Measurements from ENCODE around the gene TMEM203. TPM values are rescaled to one million over a fixed set of nuclear protein-coding genes. Genes with fewer than 3 reads are reported as not detected.

TMEM203 gene
- total and polyA plus RNA-seq, 2 of the 13 experiments (the other 11 are each of a cell fraction or from before 2014, with no cell fraction given) = 23.4 to 36.7 TPM

GRCh38 chr9:137254624-137255447 is 49.4 kb upstream of the TMEM203 start, which contains the start of gene NELFB (continued):
- TF ChIP-seq, protein P1, sequence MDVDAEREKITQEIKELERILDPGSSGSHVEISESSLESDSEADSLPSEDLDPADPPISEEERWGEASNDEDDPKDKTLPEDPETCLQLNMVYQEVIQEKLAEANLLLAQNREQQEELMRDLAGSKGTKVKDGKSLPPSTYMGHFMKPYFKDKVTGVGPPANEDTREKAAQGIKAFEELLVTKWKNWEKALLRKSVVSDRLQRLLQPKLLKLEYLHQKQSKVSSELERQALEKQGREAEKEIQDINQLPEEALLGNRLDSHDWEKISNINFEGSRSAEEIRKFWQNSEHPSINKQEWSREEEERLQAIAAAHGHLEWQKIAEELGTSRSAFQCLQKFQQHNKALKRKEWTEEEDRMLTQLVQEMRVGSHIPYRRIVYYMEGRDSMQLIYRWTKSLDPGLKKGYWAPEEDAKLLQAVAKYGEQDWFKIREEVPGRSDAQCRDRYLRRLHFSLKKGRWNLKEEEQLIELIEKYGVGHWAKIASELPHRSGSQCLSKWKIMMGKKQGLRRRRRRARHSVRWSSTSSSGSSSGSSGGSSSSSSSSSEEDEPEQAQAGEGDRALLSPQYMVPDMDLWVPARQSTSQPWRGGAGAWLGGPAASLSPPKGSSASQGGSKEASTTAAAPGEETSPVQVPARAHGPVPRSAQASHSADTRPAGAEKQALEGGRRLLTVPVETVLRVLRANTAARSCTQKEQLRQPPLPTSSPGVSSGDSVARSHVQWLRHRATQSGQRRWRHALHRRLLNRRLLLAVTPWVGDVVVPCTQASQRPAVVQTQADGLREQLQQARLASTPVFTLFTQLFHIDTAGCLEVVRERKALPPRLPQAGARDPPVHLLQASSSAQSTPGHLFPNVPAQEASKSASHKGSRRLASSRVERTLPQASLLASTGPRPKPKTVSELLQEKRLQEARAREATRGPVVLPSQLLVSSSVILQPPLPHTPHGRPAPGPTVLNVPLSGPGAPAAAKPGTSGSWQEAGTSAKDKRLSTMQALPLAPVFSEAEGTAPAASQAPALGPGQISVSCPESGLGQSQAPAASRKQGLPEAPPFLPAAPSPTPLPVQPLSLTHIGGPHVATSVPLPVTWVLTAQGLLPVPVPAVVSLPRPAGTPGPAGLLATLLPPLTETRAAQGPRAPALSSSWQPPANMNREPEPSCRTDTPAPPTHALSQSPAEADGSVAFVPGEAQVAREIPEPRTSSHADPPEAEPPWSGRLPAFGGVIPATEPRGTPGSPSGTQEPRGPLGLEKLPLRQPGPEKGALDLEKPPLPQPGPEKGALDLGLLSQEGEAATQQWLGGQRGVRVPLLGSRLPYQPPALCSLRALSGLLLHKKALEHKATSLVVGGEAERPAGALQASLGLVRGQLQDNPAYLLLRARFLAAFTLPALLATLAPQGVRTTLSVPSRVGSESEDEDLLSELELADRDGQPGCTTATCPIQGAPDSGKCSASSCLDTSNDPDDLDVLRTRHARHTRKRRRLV (CRISPR knock-in tag; IDR thresholded peaks at IDR 0.05) = no peak
- TF ChIP-seq MAFF (IDR thresholded peaks at IDR 0.05; ENCODE audit: low read depth, low read length) = no peak
- no peak for TF ChIP-seq FOXK2 (IDR thresholded peaks at IDR 0.05)
- TF ChIP-seq, protein P2, sequence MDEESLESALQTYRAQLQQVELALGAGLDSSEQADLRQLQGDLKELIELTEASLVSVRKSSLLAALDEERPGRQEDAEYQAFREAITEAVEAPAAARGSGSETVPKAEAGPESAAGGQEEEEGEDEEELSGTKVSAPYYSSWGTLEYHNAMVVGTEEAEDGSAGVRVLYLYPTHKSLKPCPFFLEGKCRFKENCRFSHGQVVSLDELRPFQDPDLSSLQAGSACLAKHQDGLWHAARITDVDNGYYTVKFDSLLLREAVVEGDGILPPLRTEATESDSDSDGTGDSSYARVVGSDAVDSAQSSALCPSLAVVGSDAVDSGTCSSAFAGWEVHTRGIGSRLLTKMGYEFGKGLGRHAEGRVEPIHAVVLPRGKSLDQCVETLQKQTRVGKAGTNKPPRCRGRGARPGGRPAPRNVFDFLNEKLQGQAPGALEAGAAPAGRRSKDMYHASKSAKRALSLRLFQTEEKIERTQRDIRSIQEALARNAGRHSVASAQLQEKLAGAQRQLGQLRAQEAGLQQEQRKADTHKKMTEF (CRISPR knock-in tag; IDR thresholded peaks at IDR 0.05) = peak; percentile 23; the same call in 1 of the 2 replicates
- no peak for TF ChIP-seq MXD4 (CRISPR knock-in tag; IDR thresholded peaks at IDR 0.05)
- peak; percentile 78; the same call in 1 of the 2 replicates for TF ChIP-seq SIN3B (IDR thresholded peaks at IDR 0.05; ENCODE audit: low read length)
- TF ChIP-seq DNMT1 (CRISPR knock-in tag; IDR thresholded peaks at IDR 0.05) = no peak
- TF ChIP-seq ZNF234 (CRISPR knock-in tag; conservative IDR thresholded peaks at IDR 0.05) = 0 out of 2 replicates have a peak, but pooled peaks have one; percentile 18
- no peak for TF ChIP-seq ZNF749 (CRISPR knock-in tag; IDR thresholded peaks at IDR 0.05; ENCODE audit: borderline replicate concordance)
- no peak; the same call in 1 of the 2 replicates for TF ChIP-seq ZNF747 (CRISPR knock-in tag; IDR thresholded peaks at IDR 0.05; ENCODE audit: borderline replicate concordance)
- no peak for TF ChIP-seq ZBTB40 (IDR thresholded peaks at IDR 0.05)
- no peak; the same call in 1 of the 2 replicates for TF ChIP-seq ZBTB40 (CRISPR knock-in tag; IDR thresholded peaks at IDR 0.05)
- TF ChIP-seq SP1 (IDR thresholded peaks at IDR 0.05) = no peak
- TF ChIP-seq SP1 (CRISPR knock-in tag; IDR thresholded peaks at IDR 0.05) = peak; percentile 82
